Upper lobe of left lung (tissue), 4 donors: Measurements from ENCODE around the gene EEF2.

ENCODE experiments used
- EP300 ChIP-seq, 4 donors: sonication (generic); formaldehyde crosslinking; IDR thresholded peaks; one replicate each; pipeline ENCODE4 v1.5.1; 2017; ENCODE audit warnings: antibody characterized with exemption in 4 of 4, control low read depth in 2 of 4
- POLR2A ChIP-seq, 4 donors: fragments of 450-650 bp; IDR thresholded peaks; one replicate each; pipeline ENCODE4 v1.5.1; 2016 to 2017; ENCODE audit warnings: antibody characterized with exemption in 4 of 4, mild to moderate bottlenecking in 2 of 4
- POLR2AphosphoS5 ChIP-seq, 2 donors: sonication (generic); formaldehyde crosslinking; IDR thresholded peaks; one replicate each; pipeline ENCODE4 v1.5.1; 2017; ENCODE audit warnings: antibody characterized with exemption in 2 of 2
- TF ChIP-seq, protein P1 (sequence below), 6 experiments: fragments of 450-650 bp in 4 of 6; fragments of 200-600 bp in 2 of 6; sonication (generic) in 2 of 6; IDR thresholded peaks; one replicate each; pipeline ENCODE4 v1.5.1; 2016 to 2019; ENCODE audit warnings: antibody characterized with exemption in 6 of 6

DNA sequence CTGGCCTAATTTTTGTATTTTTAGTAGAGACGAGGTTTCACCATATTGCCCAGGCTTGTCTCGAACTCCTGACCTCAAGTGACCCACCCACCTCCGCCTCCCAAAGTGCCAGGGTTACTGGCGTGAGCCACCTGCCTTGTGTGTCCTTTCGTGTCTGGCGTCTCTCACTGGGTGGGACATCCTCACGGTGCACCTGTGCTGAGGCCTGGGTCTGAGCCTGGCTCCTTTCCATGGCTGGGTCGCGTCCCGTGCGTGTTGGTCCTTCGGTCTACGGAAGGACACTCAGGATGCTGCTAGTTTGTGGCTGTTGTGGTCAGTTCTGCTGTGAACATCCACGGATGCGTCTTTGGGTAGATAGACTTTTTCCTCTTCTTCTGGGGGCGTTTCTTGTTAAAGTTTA is 41.9 kb upstream of the EEF2 start:
- TF ChIP-seq, protein P1, sequence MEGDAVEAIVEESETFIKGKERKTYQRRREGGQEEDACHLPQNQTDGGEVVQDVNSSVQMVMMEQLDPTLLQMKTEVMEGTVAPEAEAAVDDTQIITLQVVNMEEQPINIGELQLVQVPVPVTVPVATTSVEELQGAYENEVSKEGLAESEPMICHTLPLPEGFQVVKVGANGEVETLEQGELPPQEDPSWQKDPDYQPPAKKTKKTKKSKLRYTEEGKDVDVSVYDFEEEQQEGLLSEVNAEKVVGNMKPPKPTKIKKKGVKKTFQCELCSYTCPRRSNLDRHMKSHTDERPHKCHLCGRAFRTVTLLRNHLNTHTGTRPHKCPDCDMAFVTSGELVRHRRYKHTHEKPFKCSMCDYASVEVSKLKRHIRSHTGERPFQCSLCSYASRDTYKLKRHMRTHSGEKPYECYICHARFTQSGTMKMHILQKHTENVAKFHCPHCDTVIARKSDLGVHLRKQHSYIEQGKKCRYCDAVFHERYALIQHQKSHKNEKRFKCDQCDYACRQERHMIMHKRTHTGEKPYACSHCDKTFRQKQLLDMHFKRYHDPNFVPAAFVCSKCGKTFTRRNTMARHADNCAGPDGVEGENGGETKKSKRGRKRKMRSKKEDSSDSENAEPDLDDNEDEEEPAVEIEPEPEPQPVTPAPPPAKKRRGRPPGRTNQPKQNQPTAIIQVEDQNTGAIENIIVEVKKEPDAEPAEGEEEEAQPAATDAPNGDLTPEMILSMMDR (IDR thresholded peaks at IDR 0.05): no peak
- TF ChIP-seq EP300 (IDR thresholded peaks at IDR 0.05) (no peak), POLR2A (IDR thresholded peaks at IDR 0.05) (no peak), POLR2AphosphoS5 (IDR thresholded peaks at IDR 0.05) (no peak)
